Natural killer cell (primary cell): ENCODE measurements around the gene CD1C. TPM values are rescaled to one million over a fixed set of nuclear protein-coding genes. Genes with fewer than 3 reads are reported as not detected.

ENCODE experiments used
- ATAC-seq, 3 donors: fragments of 150-1000 bp in 2 of 3; fragments of 200-7000 bp in 1 of 3; cut with Tn5 transposase; 1 replicate in 1 of 3; 2 replicates in 2 of 3; pipeline ENCODE4 v1.10.0; 2021; ENCODE audit warnings: mild to moderate bottlenecking in 2 of 3, moderate library complexity in 2 of 3
- DNase-seq, 2 donors: peaks; one replicate each; pipeline versions ENCODE4 v3.0.0 to v3.0.0-alpha.2; 2013 to 2021; ENCODE audit warnings: mixed read lengths in 1 of 2
- H3K27ac ChIP-seq: one replicate; pipeline ENCODE4 v1.5.1; 2013; ENCODE audit warnings: mild to moderate bottlenecking, low read length
- H3K27me3 ChIP-seq: one replicate; pipeline ENCODE4 v1.6.1; 2013; ENCODE audit warnings: low read length; ENCODE audit not compliant: control insufficient read depth, insufficient read depth
- H3K36me3 ChIP-seq: one replicate; pipeline ENCODE4 v1.6.1; 2013; ENCODE audit warnings: low read length; ENCODE audit not compliant: control insufficient read depth, insufficient read depth
- H3K4me1 ChIP-seq: one replicate; pipeline ENCODE4 v1.6.1; 2013; ENCODE audit warnings: low read length; ENCODE audit not compliant: control insufficient read depth, insufficient read depth
- H3K4me3 ChIP-seq: one replicate; pipeline ENCODE4 v1.5.1; 2013; ENCODE audit warnings: low read length
- H3K9me3 ChIP-seq: one replicate; pipeline ENCODE4 v1.6.1; 2013; ENCODE audit warnings: low read length; ENCODE audit not compliant: control insufficient read depth, insufficient read depth
- H3K27ac Mint-ChIP-seq, 2 donors: one replicate each; pipeline ENCODE4 v1.8.0; 2022; ENCODE audit warnings: mild to moderate bottlenecking in 2 of 2, mixed read lengths in 2 of 2, moderate library complexity in 1 of 2
- H3K27me3 Mint-ChIP-seq, 2 donors: one replicate each; pipeline ENCODE4 v1.8.0; 2022; ENCODE audit warnings: low read depth in 2 of 2, mixed read lengths in 2 of 2
- H3K36me3 Mint-ChIP-seq: one replicate; pipeline ENCODE4 v1.8.0; 2022; ENCODE audit warnings: mixed read lengths
- H3K4me1 Mint-ChIP-seq, 2 donors: one replicate each; pipeline ENCODE4 v1.8.0; 2022; ENCODE audit warnings: mixed read lengths in 2 of 2
- H3K4me3 Mint-ChIP-seq: one replicate; pipeline ENCODE4 v1.8.0; 2022; ENCODE audit warnings: mild to moderate bottlenecking, moderate library complexity, mixed read lengths
- H3K9me3 Mint-ChIP-seq, 2 donors: one replicate each; pipeline ENCODE4 v1.8.0; 2022; ENCODE audit warnings: mixed read lengths in 2 of 2
- WGBS: methylation state at CpG from one replicate; pipeline ENCODE4 v1.1.7; 2013; ENCODE audit warnings: missing lambda C conversion rate; ENCODE audit not compliant: insufficient coverage; 5-methylcytosine and 5-hydroxymethylcytosine counted together
- intact Hi-C: fragments of 100-400 bp; cut with micrococcal nuclease; formaldehyde crosslinking; loops from one replicate; pipeline ENCODE4 v1.14.2; 2022
- total RNA-seq, 4 donors: library from RNA; stranded (reverse); fragments of 120-200 nt in 1 of 4; gene quantifications; one replicate each; pipeline versions ENCODE4 v1.2.3 to v1.2.4, GENCODE V29; 2013 to 2022
- TF ChIP-seq, protein P1 (sequence below): fragments of 200-600 bp; IDR thresholded peaks from one replicate; pipeline ENCODE4 v1.8.0; 2022; ENCODE audit warnings: antibody characterized with exemption

Gene CD1C
- total RNA-seq, 3 donors from 2014 or later (not counting 1 experiment from before 2014, with no cell fraction given), result 1.2 to 4.6 TPM; not detected in 1

DNA sequence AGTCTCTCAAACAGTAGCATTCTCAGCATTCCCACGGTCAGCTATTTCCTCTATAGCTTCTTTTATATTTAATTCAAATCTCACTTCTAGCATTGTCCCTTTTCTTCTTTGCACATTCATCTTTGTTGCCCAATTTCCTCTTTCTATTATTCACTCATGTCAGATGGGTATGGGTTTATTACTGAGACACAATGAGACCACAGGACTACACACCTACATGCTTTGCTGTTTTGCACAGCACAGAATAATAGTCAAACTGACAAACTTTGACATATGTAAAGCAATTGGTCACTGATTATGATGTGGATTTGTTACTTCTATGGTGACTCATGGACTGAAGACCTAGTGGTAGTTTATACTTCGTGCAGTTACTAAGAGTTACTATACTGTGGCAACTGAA is 5.8 kb upstream of the CD1C start:
- no peaks in the 10 kb centered on the region for H3K36me3 ChIP-seq
- WGBS, result 44% methylated on average over 2 of the region's 2 CpGs
- intact Hi-C loops, result no loop called here
- Mint-ChIP-seq H3K9me3 (no peaks in the 10 kb centered on the region), H3K4me1 (peaks cover 10 to 23% of the 10 kb centered on the region in 2 donors), H3K27me3 (peaks cover 8 to 37% of the 10 kb centered on the region in 2 donors), H3K36me3 (no peaks in the 10 kb centered on the region), H3K4me3 (no peak overlapping the region), H3K27ac (no peak overlapping the region)
- no peak overlapping the region for H3K27ac ChIP-seq
- peaks cover 16% of the 10 kb centered on the region for H3K4me1 ChIP-seq
- TF ChIP-seq, protein P1, sequence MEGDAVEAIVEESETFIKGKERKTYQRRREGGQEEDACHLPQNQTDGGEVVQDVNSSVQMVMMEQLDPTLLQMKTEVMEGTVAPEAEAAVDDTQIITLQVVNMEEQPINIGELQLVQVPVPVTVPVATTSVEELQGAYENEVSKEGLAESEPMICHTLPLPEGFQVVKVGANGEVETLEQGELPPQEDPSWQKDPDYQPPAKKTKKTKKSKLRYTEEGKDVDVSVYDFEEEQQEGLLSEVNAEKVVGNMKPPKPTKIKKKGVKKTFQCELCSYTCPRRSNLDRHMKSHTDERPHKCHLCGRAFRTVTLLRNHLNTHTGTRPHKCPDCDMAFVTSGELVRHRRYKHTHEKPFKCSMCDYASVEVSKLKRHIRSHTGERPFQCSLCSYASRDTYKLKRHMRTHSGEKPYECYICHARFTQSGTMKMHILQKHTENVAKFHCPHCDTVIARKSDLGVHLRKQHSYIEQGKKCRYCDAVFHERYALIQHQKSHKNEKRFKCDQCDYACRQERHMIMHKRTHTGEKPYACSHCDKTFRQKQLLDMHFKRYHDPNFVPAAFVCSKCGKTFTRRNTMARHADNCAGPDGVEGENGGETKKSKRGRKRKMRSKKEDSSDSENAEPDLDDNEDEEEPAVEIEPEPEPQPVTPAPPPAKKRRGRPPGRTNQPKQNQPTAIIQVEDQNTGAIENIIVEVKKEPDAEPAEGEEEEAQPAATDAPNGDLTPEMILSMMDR, result no peak
- no peaks in the 10 kb centered on the region for H3K27me3 ChIP-seq
- H3K9me3 ChIP-seq, result peaks cover 3% of the 10 kb centered on the region
- no peak for DNase-seq
- ATAC-seq, result peak in 1 of 3 donors; percentile 15
- no peak overlapping the region for H3K4me3 ChIP-seq

DNA sequence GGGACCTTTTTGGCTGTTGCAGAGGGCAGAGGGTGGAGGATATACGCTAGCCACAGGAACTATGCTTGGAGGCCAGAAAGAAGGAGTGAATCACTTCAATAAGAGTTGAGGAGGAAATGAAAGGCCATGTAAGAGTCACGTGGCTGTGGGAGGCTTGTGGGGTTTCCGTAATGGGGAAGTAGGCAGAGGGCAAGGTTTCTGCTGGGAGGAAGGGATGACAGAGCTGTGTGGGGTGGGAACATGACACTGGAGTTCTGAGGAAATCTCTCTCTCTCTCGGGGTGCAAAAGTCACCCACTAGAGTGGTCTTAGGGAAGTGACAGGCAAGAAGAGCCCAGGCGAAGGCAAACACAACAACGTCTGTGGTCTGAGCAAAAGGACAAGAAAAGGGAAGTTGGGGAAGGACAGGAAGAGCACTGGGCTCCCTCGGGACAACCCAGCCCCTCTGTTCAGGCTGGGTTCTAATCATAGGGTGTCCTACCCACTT is 3.9 kb upstream of the CD1C start:
- ATAC-seq (peak; percentile 42 to 70 (median 52)), DNase-seq (peak in 1 of 2 donors; percentile 20)
- TF ChIP-seq, protein P1, result no peak
- H3K27ac Mint-ChIP-seq, result peak overlapping the region in 1 of 2 donors; percentile 11
- Histone ChIP-seq H3K4me1 (peaks cover 16% of the 10 kb centered on the region), H3K9me3 (peaks cover 3% of the 10 kb centered on the region), H3K4me3 (no peak overlapping the region), H3K27me3 (no peaks in the 10 kb centered on the region), H3K36me3 (no peaks in the 10 kb centered on the region), H3K27ac (peak overlapping the region; percentile 47)
- intact Hi-C loops, result no loop called here
- peaks cover 8 to 37% of the 10 kb centered on the region in 2 donors for H3K27me3 Mint-ChIP-seq
- H3K9me3 Mint-ChIP-seq, result no peaks in the 10 kb centered on the region
- no peaks in the 10 kb centered on the region for H3K36me3 Mint-ChIP-seq
- H3K4me1 Mint-ChIP-seq, result peaks cover 10 to 23% of the 10 kb centered on the region in 2 donors
- WGBS, result 11% methylated on average over 7 of the region's 7 CpGs
- no peak overlapping the region for H3K4me3 Mint-ChIP-seq

DNA sequence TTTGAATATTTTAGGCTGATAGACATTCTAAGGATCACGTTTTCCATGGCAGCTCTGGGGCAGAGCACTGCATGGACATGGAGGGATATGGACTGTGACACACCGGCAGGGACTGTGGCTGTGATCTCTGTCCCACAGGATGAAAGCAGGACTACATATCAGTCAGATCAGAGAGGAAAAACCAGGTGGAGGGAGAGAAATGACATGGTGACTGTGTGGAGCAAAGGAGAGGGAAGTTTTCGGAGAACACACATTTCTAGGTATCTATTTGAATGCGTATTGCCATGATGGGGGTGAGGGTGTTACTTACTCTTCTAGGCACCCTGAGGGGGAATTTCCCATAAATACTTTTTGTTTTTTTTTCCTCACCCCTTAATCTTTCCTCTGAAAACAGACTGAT is 3.2 kb upstream of the CD1C start:
- TF ChIP-seq, protein P1, result no peak
- DNase-seq (no peak), ATAC-seq (no peak)
- H3K4me3 Mint-ChIP-seq, result no peak overlapping the region
- H3K27me3 Mint-ChIP-seq, result peaks cover 8 to 30% of the 10 kb centered on the region in 2 donors
- H3K9me3 ChIP-seq, result peaks cover 3% of the 10 kb centered on the region
- no peaks in the 10 kb centered on the region for H3K36me3 Mint-ChIP-seq
- no peaks in the 10 kb centered on the region for H3K36me3 ChIP-seq
- H3K4me1 ChIP-seq, result peaks cover 19% of the 10 kb centered on the region
- no peaks in the 10 kb centered on the region for H3K27me3 ChIP-seq
- H3K9me3 Mint-ChIP-seq, result no peaks in the 10 kb centered on the region
- H3K27ac ChIP-seq, result peak overlapping the region; percentile 8
- H3K4me1 Mint-ChIP-seq, result peaks cover 10 to 23% of the 10 kb centered on the region in 2 donors
- no peak overlapping the region for H3K4me3 ChIP-seq
- intact Hi-C loops, result no loop called here
- H3K27ac Mint-ChIP-seq, result peak overlapping the region in 1 of 2 donors; percentile 11
- WGBS, result 60% methylated on average over 3 of the region's 4 CpGs

DNA sequence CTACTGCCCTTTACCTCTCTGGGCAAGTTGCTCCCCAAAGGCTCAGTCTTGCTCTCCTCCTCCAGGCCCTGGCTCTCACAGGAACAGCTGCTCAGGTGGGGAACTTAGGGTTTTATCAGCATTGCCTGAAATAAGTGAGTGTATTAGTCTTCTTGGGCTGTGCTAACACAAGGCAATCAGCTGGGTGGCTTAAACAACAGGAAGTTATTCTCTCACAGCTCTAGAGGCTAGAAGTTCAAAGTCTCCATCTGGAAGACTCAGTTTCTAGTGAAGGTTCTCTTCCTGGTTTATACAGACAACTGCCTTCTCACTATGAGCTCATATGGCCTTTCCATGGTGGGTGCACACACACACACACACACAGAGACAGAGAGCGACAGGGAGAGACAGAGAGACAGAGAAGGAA is 2.8 kb upstream of the CD1C start:
- Mint-ChIP-seq H3K9me3 (no peaks in the 10 kb centered on the region), H3K4me3 (no peak overlapping the region), H3K27me3 (peaks cover 6 to 25% of the 10 kb centered on the region in 2 donors), H3K27ac (no peak overlapping the region), H3K36me3 (no peaks in the 10 kb centered on the region), H3K4me1 (peaks cover 10 to 23% of the 10 kb centered on the region in 2 donors)
- TF ChIP-seq, protein P1, result no peak
- no peaks in the 10 kb centered on the region for H3K27me3 ChIP-seq
- 40% methylated on average over 1 of the region's 1 CpG for WGBS
- no peaks in the 10 kb centered on the region for H3K36me3 ChIP-seq
- intact Hi-C loops, result no loop called here
- no peak overlapping the region for H3K4me3 ChIP-seq
- H3K27ac ChIP-seq, result peak overlapping the region; percentile 8
- peaks cover 3% of the 10 kb centered on the region for H3K9me3 ChIP-seq
- peaks cover 19% of the 10 kb centered on the region for H3K4me1 ChIP-seq
- DNase-seq (no peak), ATAC-seq (no peak)
